Measurements from ENCODE around the gene PRLHR. TPM values are rescaled to one million over a fixed set of nuclear protein-coding genes. Genes with fewer than 3 reads are reported as not detected.
A peak's percentile ranks its signal among the peaks of the same experiment; 100 is the strongest.

PRLHR gene
- polyA plus RNA-seq, 1 of the 3 experiments (the other 2 are of a cell fraction), result not detected

DNA sequence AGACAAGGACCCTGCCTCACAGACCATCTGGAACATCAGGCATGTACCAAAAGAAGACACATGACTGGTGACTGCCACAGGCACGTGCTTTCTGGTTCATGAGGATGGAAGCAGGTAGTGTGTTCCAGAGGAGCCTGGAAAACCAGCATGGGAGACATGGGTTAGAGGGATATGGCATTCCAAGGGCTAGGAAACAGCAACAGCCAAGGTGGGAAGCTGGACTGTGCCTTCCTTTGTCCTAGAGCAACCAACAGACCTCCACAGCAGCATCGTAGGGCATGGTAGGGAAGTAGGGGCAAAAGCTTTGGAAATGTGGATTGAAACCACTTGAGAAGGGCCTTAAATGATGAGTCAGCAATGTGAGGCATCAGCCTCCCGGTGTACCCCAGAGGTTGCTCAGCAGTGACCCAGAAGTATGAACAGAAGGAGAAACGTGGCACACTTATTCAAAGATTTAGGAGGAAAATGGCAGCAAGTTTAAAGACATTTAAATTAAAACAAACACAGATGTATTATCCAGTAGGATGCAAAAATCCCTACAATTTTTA is 51.0 kb downstream of the PRLHR start:
- ChIA-PET CTCF (interaction anchor here (0.5 to 4.9 kb wide), 30 partner anchors 9 to 1326 kb away, joined by 3 to 34 read pairs (median 4); no protein-coding TSS in a partner anchor), POLR2A (no interaction called here)
- Histone ChIP-seq H3F3A (replicated peaks; ENCODE audit: insufficient read depth) (no peaks in the 10 kb centered on the region), H2AFZ (ENCODE audit: low read depth) (no peak overlapping the region), H4K20me1 (ENCODE audit: insufficient read depth) (no peaks in the 10 kb centered on the region), H3K4me1 (ENCODE audit: control insufficient read depth in 1 of 2, insufficient read depth in 2 of 2, low read depth in 1 of 2, low read length in 1 of 2) (no peaks in the 10 kb centered on the region; a peak in 1 of 4 replicates), H3K27ac (ENCODE audit: low read depth in 2 of 2, low read length in 1 of 2) (no peak overlapping the region), H3K9ac (no peak overlapping the region), H3K4me2 (no peak overlapping the region), H3K9me3 (no peaks in the 10 kb centered on the region), H3K4me3 (ENCODE audit: low read depth in 2 of 2, low read length in 1 of 2) (no peak overlapping the region), H3K27me3 (ENCODE audit: insufficient read depth) (no peaks in the 10 kb centered on the region; the same call in 1 of the 2 replicates), H3K79me2 (ENCODE audit: insufficient read depth) (no peaks in the 10 kb centered on the region), H3K36me3 (replicated peaks in 1 of 2; ENCODE audit: control insufficient read depth in 1 of 2, insufficient read depth in 2 of 2, low read length in 1 of 2) (no peaks in the 10 kb centered on the region), H3K9me2 (no peaks in the 10 kb centered on the region)
- no peak for TF ChIP-seq TAF1 (IDR thresholded peaks at IDR 0.05; ENCODE audit: borderline replicate concordance, low read depth, low read length)
- TF ChIP-seq, protein P1, sequence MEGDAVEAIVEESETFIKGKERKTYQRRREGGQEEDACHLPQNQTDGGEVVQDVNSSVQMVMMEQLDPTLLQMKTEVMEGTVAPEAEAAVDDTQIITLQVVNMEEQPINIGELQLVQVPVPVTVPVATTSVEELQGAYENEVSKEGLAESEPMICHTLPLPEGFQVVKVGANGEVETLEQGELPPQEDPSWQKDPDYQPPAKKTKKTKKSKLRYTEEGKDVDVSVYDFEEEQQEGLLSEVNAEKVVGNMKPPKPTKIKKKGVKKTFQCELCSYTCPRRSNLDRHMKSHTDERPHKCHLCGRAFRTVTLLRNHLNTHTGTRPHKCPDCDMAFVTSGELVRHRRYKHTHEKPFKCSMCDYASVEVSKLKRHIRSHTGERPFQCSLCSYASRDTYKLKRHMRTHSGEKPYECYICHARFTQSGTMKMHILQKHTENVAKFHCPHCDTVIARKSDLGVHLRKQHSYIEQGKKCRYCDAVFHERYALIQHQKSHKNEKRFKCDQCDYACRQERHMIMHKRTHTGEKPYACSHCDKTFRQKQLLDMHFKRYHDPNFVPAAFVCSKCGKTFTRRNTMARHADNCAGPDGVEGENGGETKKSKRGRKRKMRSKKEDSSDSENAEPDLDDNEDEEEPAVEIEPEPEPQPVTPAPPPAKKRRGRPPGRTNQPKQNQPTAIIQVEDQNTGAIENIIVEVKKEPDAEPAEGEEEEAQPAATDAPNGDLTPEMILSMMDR (IDR thresholded peaks at IDR 0.05), result 0 out of 2 replicates have a peak, but pooled peaks have one; percentile 4
- TF ChIP-seq, protein P2, sequence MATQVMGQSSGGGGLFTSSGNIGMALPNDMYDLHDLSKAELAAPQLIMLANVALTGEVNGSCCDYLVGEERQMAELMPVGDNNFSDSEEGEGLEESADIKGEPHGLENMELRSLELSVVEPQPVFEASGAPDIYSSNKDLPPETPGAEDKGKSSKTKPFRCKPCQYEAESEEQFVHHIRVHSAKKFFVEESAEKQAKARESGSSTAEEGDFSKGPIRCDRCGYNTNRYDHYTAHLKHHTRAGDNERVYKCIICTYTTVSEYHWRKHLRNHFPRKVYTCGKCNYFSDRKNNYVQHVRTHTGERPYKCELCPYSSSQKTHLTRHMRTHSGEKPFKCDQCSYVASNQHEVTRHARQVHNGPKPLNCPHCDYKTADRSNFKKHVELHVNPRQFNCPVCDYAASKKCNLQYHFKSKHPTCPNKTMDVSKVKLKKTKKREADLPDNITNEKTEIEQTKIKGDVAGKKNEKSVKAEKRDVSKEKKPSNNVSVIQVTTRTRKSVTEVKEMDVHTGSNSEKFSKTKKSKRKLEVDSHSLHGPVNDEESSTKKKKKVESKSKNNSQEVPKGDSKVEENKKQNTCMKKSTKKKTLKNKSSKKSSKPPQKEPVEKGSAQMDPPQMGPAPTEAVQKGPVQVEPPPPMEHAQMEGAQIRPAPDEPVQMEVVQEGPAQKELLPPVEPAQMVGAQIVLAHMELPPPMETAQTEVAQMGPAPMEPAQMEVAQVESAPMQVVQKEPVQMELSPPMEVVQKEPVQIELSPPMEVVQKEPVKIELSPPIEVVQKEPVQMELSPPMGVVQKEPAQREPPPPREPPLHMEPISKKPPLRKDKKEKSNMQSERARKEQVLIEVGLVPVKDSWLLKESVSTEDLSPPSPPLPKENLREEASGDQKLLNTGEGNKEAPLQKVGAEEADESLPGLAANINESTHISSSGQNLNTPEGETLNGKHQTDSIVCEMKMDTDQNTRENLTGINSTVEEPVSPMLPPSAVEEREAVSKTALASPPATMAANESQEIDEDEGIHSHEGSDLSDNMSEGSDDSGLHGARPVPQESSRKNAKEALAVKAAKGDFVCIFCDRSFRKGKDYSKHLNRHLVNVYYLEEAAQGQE (IDR thresholded peaks at IDR 0.05; ENCODE audit: low read depth, low read length), result no peak
- no peak for TF ChIP-seq FOXJ3 (CRISPR knock-in tag; IDR thresholded peaks at IDR 0.05)
- no peak for DNase-seq
- 6% methylated on average over 3 of the region's 4 CpGs for WGBS (ENCODE audit: low lambda C conversion rate)

DNA sequence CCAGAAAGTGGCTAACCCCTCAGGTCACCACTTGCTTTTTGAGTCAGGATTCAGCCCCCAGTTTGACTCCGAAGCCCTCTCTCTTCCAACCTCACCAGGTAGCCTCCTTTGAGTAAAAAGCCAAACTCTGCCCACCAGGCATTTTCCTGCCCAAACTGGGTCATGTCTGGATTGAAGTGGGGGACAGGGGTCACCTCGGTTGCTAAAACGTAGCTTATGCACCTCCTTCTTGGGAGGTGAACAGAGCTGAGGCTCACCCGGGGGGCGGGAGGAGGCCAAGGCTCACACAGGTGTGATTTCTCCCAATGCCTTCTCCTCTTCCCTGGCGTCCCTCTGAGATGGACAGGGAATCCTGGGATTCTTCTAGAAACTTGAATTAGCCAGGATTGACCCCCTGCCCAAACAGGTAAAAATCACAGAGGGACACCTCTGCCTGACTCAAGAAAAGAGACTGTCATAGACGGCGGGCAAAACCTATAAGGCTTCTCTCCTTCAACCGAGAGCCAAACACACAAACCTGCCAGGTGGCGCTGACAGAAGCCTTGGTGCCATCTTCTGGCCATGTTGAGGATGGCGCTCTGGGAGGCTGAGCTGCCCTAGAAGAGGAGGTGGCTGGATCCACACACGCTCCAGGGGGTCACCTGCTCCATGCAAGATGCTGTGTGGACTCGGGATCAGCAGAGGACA is 51.6 kb downstream of the PRLHR start:
- no peak overlapping the region for H3K9ac ChIP-seq
- no peaks in the 10 kb centered on the region for H3K9me3 ChIP-seq
- no peaks in the 10 kb centered on the region; the same call in 1 of the 2 replicates for H3K27me3 ChIP-seq (ENCODE audit: insufficient read depth)
- H3K4me3 ChIP-seq (ENCODE audit: low read depth in 2 of 2, low read length in 1 of 2), result no peak overlapping the region
- CTCF ChIA-PET, result interaction anchor here (0.5 to 4.9 kb wide), 37 partner anchors 8 to 1048 kb away, joined by 3 to 34 read pairs (median 3); no protein-coding TSS in a partner anchor
- no peaks in the 10 kb centered on the region for H4K20me1 ChIP-seq (ENCODE audit: insufficient read depth)
- H3K36me3 ChIP-seq (replicated peaks in 1 of 2; ENCODE audit: control insufficient read depth in 1 of 2, insufficient read depth in 2 of 2, low read length in 1 of 2), result no peaks in the 10 kb centered on the region
- DNase-seq, result peak; percentile 64
- no peak overlapping the region for H2AFZ ChIP-seq (ENCODE audit: low read depth)
- no peaks in the 10 kb centered on the region; a peak in 1 of 4 replicates for H3K4me1 ChIP-seq (ENCODE audit: control insufficient read depth in 1 of 2, insufficient read depth in 2 of 2, low read depth in 1 of 2, low read length in 1 of 2)
- POLR2A ChIA-PET, result no interaction called here
- H3K4me2 ChIP-seq, result no peak overlapping the region
- no peak overlapping the region for H3K27ac ChIP-seq (ENCODE audit: low read depth in 2 of 2, low read length in 1 of 2)
- H3K9me2 ChIP-seq, result no peaks in the 10 kb centered on the region
- peak; percentile 78 for TF ChIP-seq RAD21 (IDR thresholded peaks at IDR 0.05; ENCODE audit: low read length)
- peak; percentile 61 for TF ChIP-seq SMC3 (IDR thresholded peaks at IDR 0.05; ENCODE audit: low read depth, low read length)
- no peak for TF ChIP-seq NRF1 (IDR thresholded peaks at IDR 0.05; ENCODE audit: low read depth, low read length)
- no peak for TF ChIP-seq PBX3 (IDR thresholded peaks at IDR 0.05)
- TF ChIP-seq, protein P1 (IDR thresholded peaks at IDR 0.05), result peak; percentile 51
- H3K79me2 ChIP-seq (ENCODE audit: insufficient read depth), result no peaks in the 10 kb centered on the region
- WGBS (ENCODE audit: low lambda C conversion rate), result 11% methylated on average over 11 of the region's 13 CpGs
- no peaks in the 10 kb centered on the region for H3F3A ChIP-seq (replicated peaks; ENCODE audit: insufficient read depth)
